Measurements from ENCODE around the gene OR2V1. TPM values are rescaled to one million over a fixed set of nuclear protein-coding genes. Genes with fewer than 3 reads are reported as not detected.

OR2V1 gene
- total RNA-seq, 1 donor from 2014 or later, result not detected

DNA sequence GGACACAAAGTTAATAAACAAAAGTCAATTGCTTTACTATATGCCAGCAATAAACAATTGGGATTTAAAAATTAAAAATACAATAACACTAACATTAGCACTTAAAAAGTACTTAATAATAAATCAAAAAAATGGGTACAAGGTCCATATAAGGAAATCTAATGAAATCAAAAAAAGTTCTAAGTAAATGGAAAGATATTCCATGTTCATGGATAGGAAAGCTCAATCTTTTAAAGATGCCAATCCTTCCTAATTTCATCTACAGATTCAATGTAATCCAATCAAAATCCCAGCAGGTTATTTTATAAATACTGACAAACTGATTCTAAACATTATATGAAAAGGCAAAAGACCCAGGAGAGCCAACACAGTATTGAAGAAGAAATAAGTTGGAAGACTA, 49.0 kb downstream of the OR2V1 start:
- TF ChIP-seq EZH2 (IDR thresholded peaks at IDR 0.05) (no peak), CTCF (IDR thresholded peaks at IDR 0.05) (no peak), EZH2phosphoT487 (IDR thresholded peaks at IDR 0.05) (no peak)
- Histone ChIP-seq H3F3A (ENCODE audit: low read depth) (no peaks in the 10 kb centered on the region), H3K9ac (no peak overlapping the region), H3K27ac (no peak overlapping the region), H4K20me1 (ENCODE audit: low read depth) (no peaks in the 10 kb centered on the region), H3K79me2 (ENCODE audit: low read depth) (no peaks in the 10 kb centered on the region), H3K36me3 (no peaks in the 10 kb centered on the region), H3K4me3 (no peak overlapping the region), H3K9me3 (ENCODE audit: low read depth) (no peaks in the 10 kb centered on the region), H3K4me1 (no peaks in the 10 kb centered on the region), H3K4me2 (no peak overlapping the region), H2AFZ (replicated peaks) (no peak overlapping the region), H3K27me3 (peaks cover 94% of the 10 kb centered on the region)
- H3K36me3 Mint-ChIP-seq, result no peaks in the 10 kb centered on the region
- no peak overlapping the region for H3K27ac Mint-ChIP-seq
- peaks cover 12% of the 10 kb centered on the region for H3K27me3 Mint-ChIP-seq (ENCODE audit: insufficient read depth, low read depth)
- peaks cover 13% of the 10 kb centered on the region for H3K4me1 Mint-ChIP-seq
- no peak overlapping the region for H3K4me3 Mint-ChIP-seq
- DNase-seq (ENCODE audit: low spot score), result no peak
- H3K9me3 Mint-ChIP-seq, result peaks cover 3% of the 10 kb centered on the region

- no peak overlapping the region for H3K4me3 Mint-ChIP-seq
Observed at GRCh38 chr5:181076920-181077319, 54.0 kb downstream of the OR2V1 start.

More at GRCh38 chr5:181076920-181077319, 54.0 kb downstream of the OR2V1 start:
- no peaks in the 10 kb centered on the region for H3K9me3 ChIP-seq (ENCODE audit: low read depth)
- no peaks in the 10 kb centered on the region for H3F3A ChIP-seq (ENCODE audit: low read depth)
- peaks cover 45% of the 10 kb centered on the region for H3K27me3 ChIP-seq
- H3K4me2 ChIP-seq, result no peak overlapping the region
- H3K36me3 ChIP-seq, result no peaks in the 10 kb centered on the region
- no peak overlapping the region for H2AFZ ChIP-seq (replicated peaks)
- no peaks in the 10 kb centered on the region for H4K20me1 ChIP-seq (ENCODE audit: low read depth)
- no peak overlapping the region for H3K27ac ChIP-seq
- DNase-seq (ENCODE audit: low spot score), result no peak
- H3K27me3 Mint-ChIP-seq (ENCODE audit: insufficient read depth, low read depth), result no peaks in the 10 kb centered on the region
- H3K36me3 Mint-ChIP-seq, result no peaks in the 10 kb centered on the region
- H3K4me1 ChIP-seq, result no peaks in the 10 kb centered on the region
- TF ChIP-seq EZH2 (IDR thresholded peaks at IDR 0.05), result no peak
- TF ChIP-seq CTCF (IDR thresholded peaks at IDR 0.05), result no peak
- no peak for TF ChIP-seq EZH2phosphoT487 (IDR thresholded peaks at IDR 0.05)
- H3K27ac Mint-ChIP-seq, result no peak overlapping the region
- H3K79me2 ChIP-seq (ENCODE audit: low read depth), result no peaks in the 10 kb centered on the region
- peaks cover 14% of the 10 kb centered on the region for H3K4me1 Mint-ChIP-seq
- H3K9ac ChIP-seq, result no peak overlapping the region
- H3K9me3 Mint-ChIP-seq, result peaks cover 3% of the 10 kb centered on the region
- no peak overlapping the region for H3K4me3 ChIP-seq

Other genes starting within 250 kb of the OR2V1 start
- 0.22 and 0.34 TPM in 2 replicates for gene BTNL8, start 232.0 kb downstream of the OR2V1 start, total RNA-seq (ENCODE audit: low replicate concordance)
- gene BTNL3, start 142.3 kb downstream of the OR2V1 start, total RNA-seq (ENCODE audit: low replicate concordance), result 0.34 TPM in 1 of 2 replicates, not detected in the other
- 0.24 and 0.56 TPM in 2 replicates for gene BTNL9, start 90.9 kb downstream of the OR2V1 start, total RNA-seq (ENCODE audit: low replicate concordance)
- not detected in 2 replicates for gene OR2V2, start 16.4 kb upstream of the OR2V1 start, total RNA-seq (ENCODE audit: low replicate concordance)
- not detected in 2 replicates for gene TRIM7, start 74.0 kb upstream of the OR2V1 start, total RNA-seq (ENCODE audit: low replicate concordance)
- 8.1 and 24.2 TPM in 2 replicates for gene TRIM41, start 92.1 kb upstream of the OR2V1 start, total RNA-seq (ENCODE audit: low replicate concordance)
- 2,816 and 3,567 TPM in 2 replicates for gene RACK1, start 112.7 kb upstream of the OR2V1 start, total RNA-seq (ENCODE audit: low replicate concordance)
- 7.9 and 9.4 TPM in 2 replicates for gene TRIM52, start 130.0 kb upstream of the OR2V1 start, total RNA-seq (ENCODE audit: low replicate concordance)
- not detected in 2 replicates for gene OR4F3, start 236.1 kb upstream of the OR2V1 start, total RNA-seq (ENCODE audit: low replicate concordance)